ENCODE results near the gene LIMS1.
"Not testable (repeated sequence)": the region's sequence is repeated elsewhere in the genome, so short reads cannot be mapped to it uniquely, and the experiment has no call there.

DNA sequence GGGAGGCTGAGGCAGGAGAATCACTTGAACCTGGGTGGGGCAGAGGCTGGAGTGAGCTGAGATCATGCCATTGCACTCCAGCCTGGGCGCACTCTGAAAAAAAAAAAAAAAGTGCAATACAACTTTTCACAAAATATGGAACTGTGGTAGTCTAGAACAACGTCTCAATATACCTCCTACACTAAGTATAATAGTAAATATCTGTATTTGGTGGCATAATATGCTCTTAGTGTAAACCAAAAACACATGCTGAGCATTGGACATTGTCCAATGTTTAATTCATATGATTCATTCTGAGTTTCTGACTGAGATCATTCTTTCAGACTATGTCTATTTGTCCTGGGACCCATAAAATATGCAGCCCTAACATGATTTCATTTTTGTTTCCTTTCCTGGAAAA lies 19.8 kb upstream of the LIMS1 start:
- TF ChIP-seq CTCF (optimal IDR thresholded peaks at IDR 0.05 in 1 of 3, IDR thresholded peaks at IDR 0.05 in 1 of 3, conservative IDR thresholded peaks at IDR 0.05 in 1 of 3; ENCODE audit: extremely low read depth in 1 of 3, insufficient read depth in 2 of 3, low read length in 3 of 3); EZH2 (IDR thresholded peaks at IDR 0.05; ENCODE audit: low read length): not testable (repeated sequence)
